ENCODE results near the gene ZNF24.

- TF ChIP-seq POLR2A (IDR thresholded peaks at IDR 0.05), result no peak
- no peak for TF ChIP-seq CTCF (IDR thresholded peaks at IDR 0.05)
Observed at GRCh38 chr18:35352283-35352682, 8.1 kb upstream of the ZNF24 start.

Measured in adrenal gland (tissue), 5 donors.